Endothelial cell (in vitro differentiated cells): ENCODE measurements around the gene CCDC27. TPM values are rescaled to one million over a fixed set of nuclear protein-coding genes. Genes with fewer than 3 reads are reported as not detected.
A peak's percentile ranks its signal among the peaks of the same experiment; 100 is the strongest.

Experiments
- DNase-seq: peaks from one replicate; pipeline ENCODE4 v3.0.0; 2021; ENCODE audit warnings: low spot score
- H3K27ac Mint-ChIP-seq: one replicate; pipeline ENCODE4 v1.8.0; 2021; ENCODE audit warnings: mixed read lengths, inconsistent platforms; ENCODE audit not compliant: unreplicated experiment
- H3K27me3 Mint-ChIP-seq: one replicate; pipeline ENCODE4 v1.8.0; 2021; ENCODE audit warnings: mild to moderate bottlenecking, moderate library complexity, mixed read lengths, inconsistent platforms; ENCODE audit not compliant: unreplicated experiment
- H3K36me3 Mint-ChIP-seq: one replicate; pipeline ENCODE4 v1.8.0; 2021; ENCODE audit warnings: mild to moderate bottlenecking, low read depth, mixed read lengths, inconsistent platforms; ENCODE audit not compliant: unreplicated experiment
- H3K4me1 Mint-ChIP-seq: one replicate; pipeline ENCODE4 v1.8.0; 2021; ENCODE audit warnings: mild to moderate bottlenecking, mixed read lengths, inconsistent platforms; ENCODE audit not compliant: unreplicated experiment
- H3K4me3 Mint-ChIP-seq: one replicate; pipeline ENCODE4 v1.8.0; 2021; ENCODE audit warnings: mild to moderate bottlenecking, mixed read lengths, inconsistent platforms; ENCODE audit not compliant: unreplicated experiment
- H3K9me3 Mint-ChIP-seq: one replicate; pipeline ENCODE4 v1.8.0; 2021; ENCODE audit warnings: mixed read lengths, inconsistent platforms; ENCODE audit not compliant: unreplicated experiment
- total RNA-seq: library from RNA; stranded (reverse); fragmentation: NEBNext Ultra II Directional; extraction: Animal tissue kit (Norgen Biotek cat#: 25700); gene quantifications from one replicate; pipeline ENCODE4 v1.2.1, GENCODE V29; 2021; ENCODE audit not compliant: unreplicated experiment
- TF ChIP-seq, protein P1 (sequence below): fragments of 200-600 bp; sonication (generic); IDR thresholded peaks from one replicate; pipeline ENCODE4 v1.5.0; 2021; ENCODE audit warnings: antibody characterized with exemption; ENCODE audit not compliant: unreplicated experiment

The CCDC27 gene
- total RNA-seq, 1 donor from 2014 or later: not detected

DNA sequence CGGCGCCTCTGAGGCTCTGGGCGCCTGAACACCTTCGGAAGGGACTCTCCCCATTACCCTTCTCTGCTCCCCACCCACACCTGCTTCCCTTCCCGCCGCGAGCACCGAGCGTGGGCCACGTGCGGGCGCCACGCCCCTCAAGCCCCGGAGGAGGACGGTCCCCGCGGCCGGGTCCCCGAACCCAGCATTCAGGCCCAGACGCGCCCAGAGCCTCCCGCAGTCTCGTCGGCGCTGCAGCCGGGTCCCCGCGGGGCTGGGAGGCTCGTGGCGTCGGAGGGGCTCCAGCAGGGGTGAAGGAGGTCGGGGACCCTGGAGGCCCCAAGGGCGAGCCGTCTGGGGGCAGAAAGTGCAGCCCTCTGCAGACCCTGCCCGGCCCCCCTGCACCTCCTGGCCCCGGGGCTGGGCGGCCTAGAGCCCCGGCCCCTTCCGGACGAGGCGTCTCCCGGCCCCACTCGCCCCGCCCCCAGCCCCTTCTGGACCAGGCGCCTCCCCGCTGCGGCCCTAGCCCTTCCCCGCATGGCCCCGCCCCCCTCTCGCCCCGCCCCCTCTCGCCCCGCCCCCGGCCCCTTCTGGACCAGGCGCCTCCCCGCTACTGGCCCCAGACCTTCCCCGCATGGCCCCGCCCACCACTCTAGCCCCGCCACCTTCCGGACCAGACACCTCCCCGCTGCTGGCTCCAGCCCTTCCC lies 19.9 kb downstream of the CCDC27 start:
- DNase-seq: peak; percentile 88
- Mint-ChIP-seq H3K9me3 (no peaks in the 10 kb centered on the region), H3K36me3 (no peaks in the 10 kb centered on the region), H3K4me1 (no peaks in the 10 kb centered on the region), H3K4me3 (no peak overlapping the region), H3K27ac (no peak overlapping the region), H3K27me3 (peaks cover 3% of the 10 kb centered on the region)
- TF ChIP-seq, protein P1, sequence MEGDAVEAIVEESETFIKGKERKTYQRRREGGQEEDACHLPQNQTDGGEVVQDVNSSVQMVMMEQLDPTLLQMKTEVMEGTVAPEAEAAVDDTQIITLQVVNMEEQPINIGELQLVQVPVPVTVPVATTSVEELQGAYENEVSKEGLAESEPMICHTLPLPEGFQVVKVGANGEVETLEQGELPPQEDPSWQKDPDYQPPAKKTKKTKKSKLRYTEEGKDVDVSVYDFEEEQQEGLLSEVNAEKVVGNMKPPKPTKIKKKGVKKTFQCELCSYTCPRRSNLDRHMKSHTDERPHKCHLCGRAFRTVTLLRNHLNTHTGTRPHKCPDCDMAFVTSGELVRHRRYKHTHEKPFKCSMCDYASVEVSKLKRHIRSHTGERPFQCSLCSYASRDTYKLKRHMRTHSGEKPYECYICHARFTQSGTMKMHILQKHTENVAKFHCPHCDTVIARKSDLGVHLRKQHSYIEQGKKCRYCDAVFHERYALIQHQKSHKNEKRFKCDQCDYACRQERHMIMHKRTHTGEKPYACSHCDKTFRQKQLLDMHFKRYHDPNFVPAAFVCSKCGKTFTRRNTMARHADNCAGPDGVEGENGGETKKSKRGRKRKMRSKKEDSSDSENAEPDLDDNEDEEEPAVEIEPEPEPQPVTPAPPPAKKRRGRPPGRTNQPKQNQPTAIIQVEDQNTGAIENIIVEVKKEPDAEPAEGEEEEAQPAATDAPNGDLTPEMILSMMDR: no peak

DNA sequence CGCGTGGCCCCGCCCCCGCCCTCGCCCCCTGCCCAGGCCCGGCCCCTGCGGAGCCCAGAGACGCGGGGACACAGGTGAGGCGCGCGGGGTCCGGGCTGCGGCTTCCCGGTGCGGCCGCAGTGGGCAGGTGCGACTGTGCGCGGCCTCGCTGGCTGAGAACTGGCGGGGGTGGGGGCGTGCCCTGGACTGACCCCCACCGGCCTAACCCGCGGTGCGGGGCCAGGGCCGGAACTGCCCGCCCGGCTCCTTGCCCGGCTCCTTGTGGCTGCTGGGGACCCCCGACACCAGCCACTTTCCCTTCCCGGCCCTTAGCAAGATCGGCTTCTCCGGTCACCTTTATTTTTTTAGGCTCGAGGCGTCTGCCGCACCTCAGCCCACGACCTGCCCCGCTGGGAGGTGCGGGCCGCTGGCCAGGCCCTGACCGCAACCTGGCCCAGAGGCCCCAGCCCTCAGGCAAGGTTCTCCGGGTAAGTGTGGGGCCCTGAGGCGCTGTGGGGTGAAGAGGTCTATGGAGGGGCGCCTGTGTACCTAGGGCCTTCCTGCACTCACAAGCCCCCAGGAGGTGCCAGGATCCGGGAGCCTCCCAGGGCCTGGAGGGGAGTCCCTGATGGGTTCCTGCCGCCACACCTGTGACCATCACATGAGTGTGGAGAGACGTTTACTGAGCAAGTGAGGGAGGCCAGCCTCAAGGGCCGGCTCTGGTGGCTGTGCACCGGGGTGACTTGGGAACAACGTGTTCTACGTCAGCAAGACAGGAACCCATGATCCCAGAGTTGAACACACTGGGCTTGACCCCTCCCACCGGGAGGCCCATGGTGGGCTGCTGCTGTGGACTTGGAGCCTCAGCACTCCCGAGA lies 20.7 kb downstream of the CCDC27 start, which contains the start of gene SMIM1:
Gene SMIM1, plus strand, starts transcription at position 35 of the 857 bp plus-strand sequence. CDS start 2,625 bp downstream, outside the sequence.
- H3K27me3 Mint-ChIP-seq: peaks cover 3% of the 10 kb centered on the region
- H3K9me3 Mint-ChIP-seq: no peaks in the 10 kb centered on the region
- no peaks in the 10 kb centered on the region for H3K36me3 Mint-ChIP-seq
- no peak for DNase-seq
- TF ChIP-seq, protein P1: no peak
- H3K4me1 Mint-ChIP-seq: no peaks in the 10 kb centered on the region
- no peak within 1 kb of the TSS for H3K27ac Mint-ChIP-seq
- no peak within 1 kb of the TSS for H3K4me3 Mint-ChIP-seq

DNA sequence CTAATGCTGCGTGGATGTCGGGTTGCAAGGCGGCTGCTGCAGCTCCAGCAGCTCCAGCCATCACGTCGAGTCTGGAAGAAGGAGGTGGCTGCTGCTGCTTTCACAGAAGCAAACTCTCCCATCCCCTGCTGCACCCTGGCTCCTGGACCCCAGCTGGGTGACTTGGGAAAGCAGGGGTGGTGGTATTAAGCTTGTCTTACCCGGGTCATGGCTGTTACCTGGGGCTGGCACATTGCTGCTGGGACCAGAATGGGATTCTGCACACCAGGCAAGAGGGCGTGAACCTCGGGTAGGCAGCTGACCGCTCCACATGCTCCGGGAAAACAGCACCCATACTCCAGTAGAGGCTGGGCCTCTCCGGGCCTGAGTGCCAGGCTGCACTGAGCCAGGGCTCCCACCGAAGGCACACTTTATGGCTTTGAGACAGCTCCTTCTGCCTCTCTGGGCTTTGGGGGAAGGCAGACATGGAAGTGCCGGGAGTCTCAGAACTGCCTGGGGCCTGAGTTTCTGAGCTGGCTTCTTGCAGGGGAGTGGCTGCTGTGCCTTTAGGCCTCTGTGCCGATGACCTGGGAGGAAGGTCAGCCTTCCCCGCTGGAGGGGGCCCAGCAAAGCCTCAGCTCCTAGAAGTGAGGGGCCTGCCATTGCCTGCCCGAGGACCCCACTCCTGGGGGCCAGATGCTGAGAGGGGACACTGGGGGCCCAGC lies 21.5 kb downstream of the CCDC27 start:
- Mint-ChIP-seq H3K27me3 (peaks cover 3% of the 10 kb centered on the region), H3K9me3 (no peaks in the 10 kb centered on the region), H3K4me3 (no peak overlapping the region), H3K36me3 (no peaks in the 10 kb centered on the region), H3K4me1 (no peaks in the 10 kb centered on the region), H3K27ac (no peak overlapping the region)
- no peak for DNase-seq
- TF ChIP-seq, protein P1: no peak

DNA sequence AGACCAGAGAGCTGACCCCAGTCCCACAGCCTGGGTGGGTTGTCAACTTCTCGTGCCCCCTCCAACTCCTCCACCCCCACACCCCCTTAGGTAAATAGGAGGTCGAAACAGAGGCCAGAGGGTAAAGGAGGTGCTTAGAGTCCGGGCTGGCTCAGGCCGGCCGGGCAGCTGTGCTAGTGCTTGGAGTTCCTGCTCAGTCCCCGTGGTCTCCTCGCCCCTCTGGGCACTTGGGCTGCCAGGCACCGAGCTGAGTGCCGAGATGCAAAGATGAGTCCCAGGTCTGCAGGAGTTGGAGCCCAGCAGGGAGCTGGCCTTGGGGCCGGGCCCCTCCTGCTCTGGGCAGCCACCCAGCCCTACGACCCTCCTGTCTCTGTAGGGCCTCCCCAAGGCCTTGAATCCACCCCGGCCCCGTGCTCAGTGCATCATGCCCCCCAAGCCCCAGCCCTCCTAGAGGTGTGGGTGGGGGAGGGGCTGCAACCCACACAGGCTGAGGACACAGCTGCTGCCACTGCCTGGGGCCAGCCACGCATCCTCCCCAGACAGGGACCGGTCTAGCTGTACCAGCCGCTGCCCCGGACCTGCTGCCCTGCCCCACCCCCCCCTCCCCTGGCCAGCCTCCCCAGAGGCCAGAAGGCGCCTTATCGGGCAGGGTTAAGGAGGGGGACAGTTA lies 22.2 kb downstream of the CCDC27 start:
- Mint-ChIP-seq H3K4me3 (no peak overlapping the region), H3K36me3 (peaks cover 3% of the 10 kb centered on the region), H3K9me3 (no peaks in the 10 kb centered on the region), H3K4me1 (no peaks in the 10 kb centered on the region), H3K27me3 (peaks cover 3% of the 10 kb centered on the region), H3K27ac (no peak overlapping the region)
- no peak for DNase-seq
- TF ChIP-seq, protein P1: no peak
